DOHH2 (cell line): Measurements from ENCODE around the gene C4orf36.

Experiments used
- EZH2phosphoT487 ChIP-seq: fragments of 200-600 bp; sonication (generic); IDR thresholded peaks from 2 replicates; pipeline ENCODE4 v1.6.1; 2017; ENCODE audit warnings: borderline replicate concordance, mild to moderate bottlenecking, antibody characterized with exemption, low read length, moderate library complexity, mixed read lengths
- TF ChIP-seq, protein P1 (sequence below): fragments of 200-600 bp; sonication (generic); IDR thresholded peaks from one replicate; pipeline ENCODE4 v1.5.1; 2014; ENCODE audit warnings: antibody characterized with exemption, mild to moderate bottlenecking, low read depth, low read length; ENCODE audit not compliant: poor library complexity, severe bottlenecking

DNA sequence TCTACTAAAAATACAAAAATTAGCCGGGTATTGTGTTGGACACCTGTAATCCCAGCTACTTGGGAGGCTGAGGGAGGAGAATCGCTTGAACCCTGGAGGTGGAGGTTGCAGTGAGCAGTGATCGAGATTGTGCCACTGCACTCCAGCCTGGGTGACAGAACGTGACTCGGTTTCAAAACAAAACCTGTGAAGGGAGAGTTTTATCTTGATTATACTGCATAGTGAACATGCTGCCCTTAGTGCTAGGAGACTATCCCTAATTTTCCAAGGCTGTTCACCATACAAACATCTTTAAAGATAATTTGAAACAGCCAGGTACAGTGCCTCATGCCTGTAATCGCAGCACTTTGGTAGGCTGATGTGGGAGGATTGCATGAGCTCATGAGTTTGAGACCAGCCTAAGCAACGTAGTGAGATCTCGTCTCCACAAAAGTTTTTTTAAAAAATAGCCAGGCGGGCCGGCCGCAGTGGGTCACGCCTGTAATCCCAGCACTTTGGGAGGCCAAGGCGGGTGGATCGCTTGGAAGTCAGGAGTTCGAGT lies 48.8 kb upstream of the C4orf36 start:
- TF ChIP-seq, protein P1, sequence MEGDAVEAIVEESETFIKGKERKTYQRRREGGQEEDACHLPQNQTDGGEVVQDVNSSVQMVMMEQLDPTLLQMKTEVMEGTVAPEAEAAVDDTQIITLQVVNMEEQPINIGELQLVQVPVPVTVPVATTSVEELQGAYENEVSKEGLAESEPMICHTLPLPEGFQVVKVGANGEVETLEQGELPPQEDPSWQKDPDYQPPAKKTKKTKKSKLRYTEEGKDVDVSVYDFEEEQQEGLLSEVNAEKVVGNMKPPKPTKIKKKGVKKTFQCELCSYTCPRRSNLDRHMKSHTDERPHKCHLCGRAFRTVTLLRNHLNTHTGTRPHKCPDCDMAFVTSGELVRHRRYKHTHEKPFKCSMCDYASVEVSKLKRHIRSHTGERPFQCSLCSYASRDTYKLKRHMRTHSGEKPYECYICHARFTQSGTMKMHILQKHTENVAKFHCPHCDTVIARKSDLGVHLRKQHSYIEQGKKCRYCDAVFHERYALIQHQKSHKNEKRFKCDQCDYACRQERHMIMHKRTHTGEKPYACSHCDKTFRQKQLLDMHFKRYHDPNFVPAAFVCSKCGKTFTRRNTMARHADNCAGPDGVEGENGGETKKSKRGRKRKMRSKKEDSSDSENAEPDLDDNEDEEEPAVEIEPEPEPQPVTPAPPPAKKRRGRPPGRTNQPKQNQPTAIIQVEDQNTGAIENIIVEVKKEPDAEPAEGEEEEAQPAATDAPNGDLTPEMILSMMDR, result no peak
- TF ChIP-seq EZH2phosphoT487, result no peak
